ENCODE data around the gene ABL1.

ABL1 gene

DNA sequence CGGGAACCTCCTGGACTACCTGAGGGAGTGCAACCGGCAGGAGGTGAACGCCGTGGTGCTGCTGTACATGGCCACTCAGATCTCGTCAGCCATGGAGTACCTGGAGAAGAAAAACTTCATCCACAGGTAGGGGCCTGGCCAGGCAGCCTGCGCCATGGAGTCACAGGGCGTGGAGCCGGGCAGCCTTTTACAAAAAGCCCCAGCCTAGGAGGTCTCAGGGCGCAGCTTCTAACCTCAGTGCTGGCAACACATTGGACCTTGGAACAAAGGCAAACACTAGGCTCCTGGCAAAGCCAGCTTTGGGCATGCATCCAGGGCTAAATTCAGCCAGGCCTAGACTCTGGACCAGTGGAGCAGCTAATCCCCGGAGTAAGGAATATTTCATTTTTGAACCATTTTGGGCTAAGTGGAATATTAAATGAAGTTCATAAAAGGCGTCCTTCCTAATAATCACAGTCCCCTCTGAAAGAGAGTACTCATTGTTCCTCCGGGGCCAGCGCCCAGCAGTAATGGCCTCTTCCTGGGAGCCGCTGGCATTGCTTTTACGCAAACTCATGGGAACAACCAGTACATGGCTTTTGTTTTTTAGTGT lies 38.0 kb downstream of the ABL1 start:
- no peak for DNase-seq

- no peak for DNase-seq
These were observed 38.9 kb downstream of the ABL1 start for GRCh38 chr9:130873966-130874365.

DNA sequence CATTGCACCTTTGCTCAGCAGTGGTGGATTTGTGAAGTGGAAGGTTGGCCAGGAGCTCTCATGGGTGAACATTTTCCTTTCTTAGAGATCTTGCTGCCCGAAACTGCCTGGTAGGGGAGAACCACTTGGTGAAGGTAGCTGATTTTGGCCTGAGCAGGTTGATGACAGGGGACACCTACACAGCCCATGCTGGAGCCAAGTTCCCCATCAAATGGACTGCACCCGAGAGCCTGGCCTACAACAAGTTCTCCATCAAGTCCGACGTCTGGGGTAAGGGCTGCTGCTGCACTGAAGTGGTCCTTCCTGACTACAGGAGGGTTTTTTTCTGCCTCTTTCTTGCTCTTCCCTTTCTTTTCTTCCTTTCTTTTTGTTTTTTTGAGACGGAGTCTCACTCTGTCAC lies 39.7 kb downstream of the ABL1 start:
- no peak for DNase-seq

GRCh38 chr9:130877300-130877699 lies 42.2 kb downstream of the ABL1 start:
- no peak for DNase-seq

- no peak for DNase-seq
These were observed 43.2 kb downstream of the ABL1 start for GRCh38 chr9:130878295-130878694.

DNA sequence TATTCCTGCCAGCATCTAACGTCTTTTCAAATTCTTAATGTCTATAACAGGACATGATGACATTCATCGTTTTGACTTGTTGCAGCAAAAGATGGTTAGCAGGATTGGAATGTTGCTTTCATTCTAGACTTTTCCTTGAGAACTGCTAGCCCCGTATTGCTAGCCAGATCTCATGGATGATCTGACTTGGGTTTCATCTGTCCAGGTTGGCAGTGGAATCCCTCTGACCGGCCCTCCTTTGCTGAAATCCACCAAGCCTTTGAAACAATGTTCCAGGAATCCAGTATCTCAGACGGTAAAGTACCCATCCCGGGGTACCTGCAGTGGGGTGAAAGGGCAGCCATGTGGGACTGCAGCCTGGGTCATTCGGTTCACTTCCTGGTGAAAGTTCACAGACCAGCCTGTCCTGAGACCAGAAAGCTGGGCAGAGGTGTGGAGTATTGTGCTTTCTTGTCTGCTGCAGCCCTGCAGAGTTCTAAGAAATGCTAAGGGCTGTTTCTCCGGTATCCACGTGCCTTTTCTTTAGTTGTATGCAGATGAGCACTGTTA lies 44.9 kb downstream of the ABL1 start:
- no peak for DNase-seq

DNA sequence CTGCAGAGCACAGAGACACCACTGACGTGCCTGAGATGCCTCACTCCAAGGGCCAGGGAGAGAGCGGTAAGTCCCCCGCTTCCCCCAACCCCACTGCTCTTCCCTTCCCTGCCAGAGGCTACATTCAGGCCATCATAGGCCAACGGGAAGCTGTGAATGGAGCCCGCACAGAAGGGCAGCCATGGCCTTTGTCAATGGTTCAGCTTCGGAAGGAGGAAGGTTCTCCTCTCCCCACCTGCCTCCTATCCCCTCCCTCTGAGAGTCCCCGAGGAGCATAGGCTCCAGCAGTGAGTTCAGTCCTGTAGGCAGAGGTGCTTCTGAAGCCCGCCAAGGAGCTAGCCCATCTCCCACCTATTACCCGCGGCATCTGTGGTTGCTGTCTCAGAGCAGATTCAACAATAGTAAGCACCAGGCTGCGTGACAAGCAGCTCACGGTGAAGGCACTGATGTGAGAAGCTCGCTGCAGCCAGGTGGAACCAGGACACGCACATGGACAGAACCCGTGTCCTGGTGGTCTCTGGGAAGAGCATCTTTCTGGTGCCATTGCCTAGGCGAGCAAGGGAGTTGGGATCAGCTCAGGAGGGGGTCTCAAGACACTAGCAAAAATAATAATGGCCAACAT lies 45.7 kb downstream of the ABL1 start:
- no peak for DNase-seq

GRCh38 chr9:130881516-130881915 lies 46.5 kb downstream of the ABL1 start:
- DNase-seq = no peak

- DNase-seq = no peak
These were observed 47.7 kb downstream of the ABL1 start for GRCh38 chr9:130882696-130883225.

GRCh38 chr9:130883479-130883878 lies 48.4 kb downstream of the ABL1 start:
- no peak for DNase-seq

DNA sequence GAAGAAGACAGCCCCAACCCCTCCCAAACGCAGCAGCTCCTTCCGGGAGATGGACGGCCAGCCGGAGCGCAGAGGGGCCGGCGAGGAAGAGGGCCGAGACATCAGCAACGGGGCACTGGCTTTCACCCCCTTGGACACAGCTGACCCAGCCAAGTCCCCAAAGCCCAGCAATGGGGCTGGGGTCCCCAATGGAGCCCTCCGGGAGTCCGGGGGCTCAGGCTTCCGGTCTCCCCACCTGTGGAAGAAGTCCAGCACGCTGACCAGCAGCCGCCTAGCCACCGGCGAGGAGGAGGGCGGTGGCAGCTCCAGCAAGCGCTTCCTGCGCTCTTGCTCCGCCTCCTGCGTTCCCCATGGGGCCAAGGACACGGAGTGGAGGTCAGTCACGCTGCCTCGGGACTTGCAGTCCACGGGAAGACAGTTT lies 49.1 kb downstream of the ABL1 start:
- no peak for DNase-seq

GRCh38 chr9:130884542-130885483 lies 49.8 kb downstream of the ABL1 start:
- DNase-seq = no peak

GRCh38 chr9:130885484-130886375 lies 50.7 kb downstream of the ABL1 start:
- DNase-seq = no peak

- DNase-seq = no peak
These were observed 51.9 kb downstream of the ABL1 start for GRCh38 chr9:130886981-130887380.

DNA sequence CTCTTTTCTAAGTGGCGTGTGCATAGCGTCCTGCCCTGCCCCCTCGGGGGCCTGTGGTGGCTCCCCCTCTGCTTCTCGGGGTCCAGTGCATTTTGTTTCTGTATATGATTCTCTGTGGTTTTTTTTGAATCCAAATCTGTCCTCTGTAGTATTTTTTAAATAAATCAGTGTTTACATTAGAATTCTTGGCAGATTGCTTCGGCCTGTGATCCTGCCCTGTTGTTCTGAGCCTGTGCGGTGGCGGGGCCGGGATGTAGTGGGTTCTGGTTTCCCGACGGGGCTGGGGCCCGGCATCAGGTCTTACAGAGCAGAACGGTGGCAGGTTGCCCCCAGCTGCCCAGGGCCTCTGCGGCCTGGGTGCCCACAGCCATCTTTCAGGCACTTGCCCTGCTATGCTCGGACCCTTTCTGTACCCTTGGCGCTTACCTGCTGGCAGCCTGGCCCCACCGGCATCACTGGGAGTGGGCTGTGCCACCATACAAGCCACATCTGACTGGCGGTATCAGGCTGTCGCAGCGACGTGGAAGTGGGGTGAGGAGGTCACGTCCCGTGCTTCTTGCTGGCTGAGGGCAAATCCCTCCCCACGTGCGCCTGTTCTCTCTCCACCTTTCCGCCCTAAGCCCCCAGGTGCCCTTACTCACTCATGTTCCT lies 52.6 kb downstream of the ABL1 start:
- DNase-seq = no peak

DNA sequence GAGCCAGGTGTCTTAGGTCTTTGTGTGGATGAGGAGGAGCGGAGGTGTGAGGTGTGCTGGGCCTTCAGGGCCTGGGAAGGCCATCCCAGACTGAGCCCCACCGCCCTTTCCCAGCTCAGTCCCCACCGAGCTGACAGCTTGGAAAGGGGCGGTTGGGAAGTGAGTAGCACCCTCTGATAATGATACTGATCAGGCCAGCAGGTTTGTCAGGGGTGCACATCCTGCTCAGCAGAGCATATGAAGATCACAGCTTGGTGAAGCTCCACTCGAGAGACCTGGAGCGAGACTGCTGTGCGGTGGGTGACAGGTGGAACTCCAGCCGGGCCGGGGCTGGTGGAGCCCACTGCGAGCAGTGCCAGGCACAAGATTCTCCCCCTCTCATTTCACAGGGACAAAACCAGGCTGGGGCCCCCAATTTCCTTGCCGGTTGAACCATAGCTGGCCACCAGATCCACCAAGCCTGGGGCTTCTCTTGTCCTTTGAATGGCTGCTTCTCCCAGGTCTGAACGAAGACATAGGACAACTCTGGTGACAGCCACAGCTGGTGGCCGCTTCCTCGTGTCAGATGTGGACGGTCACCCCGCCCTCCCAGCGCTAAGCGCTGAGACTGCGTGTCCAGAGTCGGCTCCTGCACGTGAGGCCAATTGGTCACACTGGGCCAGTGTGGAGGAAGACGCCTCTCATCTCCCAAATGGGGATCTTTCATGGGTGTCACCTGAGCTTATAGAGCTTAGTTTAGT lies 53.3 kb downstream of the ABL1 start:
- DNase-seq = no peak

- DNase-seq = no peak
These were observed 55.1 kb downstream of the ABL1 start for GRCh38 chr9:130890124-130890523.

DNA sequence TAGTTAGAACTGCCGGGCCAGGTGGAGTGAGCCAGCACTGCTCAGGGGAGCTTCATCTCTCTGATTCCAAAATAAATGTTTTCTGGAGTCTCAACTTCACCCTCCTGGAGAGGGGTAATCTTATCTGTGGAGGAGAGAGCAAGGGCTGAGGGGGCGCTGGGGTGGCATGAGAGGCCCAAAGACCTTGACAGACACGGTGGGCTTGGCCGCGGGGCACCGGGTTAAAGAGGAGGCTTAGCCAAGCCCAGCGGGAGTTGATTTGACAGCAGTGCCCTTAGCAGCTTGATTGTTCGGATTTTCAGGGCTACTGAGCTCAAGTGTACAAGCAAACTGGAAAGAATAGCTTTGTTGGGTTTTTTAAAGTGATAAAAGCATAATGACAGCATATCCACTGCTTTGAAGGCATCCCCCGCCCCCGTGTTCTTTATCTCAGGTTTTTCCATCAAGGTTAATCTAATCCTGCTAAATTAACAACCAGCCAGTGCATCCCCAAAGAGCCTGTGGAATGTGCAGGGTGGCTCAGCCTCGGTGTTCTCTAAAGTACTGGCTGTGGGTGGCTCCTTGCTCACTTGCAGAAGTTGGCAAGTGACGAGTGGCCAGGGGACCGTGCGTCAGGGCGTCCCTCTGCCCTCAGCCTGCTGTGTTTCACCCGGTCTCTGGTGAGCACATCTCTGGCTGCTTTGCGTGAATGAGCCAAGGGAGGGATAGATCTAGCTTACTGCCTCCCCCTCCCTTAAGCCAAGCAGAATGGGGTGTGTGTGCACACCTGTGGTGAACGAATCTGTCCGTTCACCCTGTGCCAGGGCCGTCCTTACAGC lies 56.0 kb downstream of the ABL1 start:
- no peak for DNase-seq

GRCh38 chr9:130891688-130892476 lies 56.8 kb downstream of the ABL1 start:
- no peak for DNase-seq
